ENCODE results near the gene EPHA3. TPM values are rescaled to one million over a fixed set of nuclear protein-coding genes. Genes with fewer than 3 reads are reported as not detected.

The EPHA3 gene
- total RNA-seq, 1 experiment from 2014 or later, result 0.20 TPM

- DNase-seq (ENCODE audit: low read depth), result no peak
These were observed 255.1 kb downstream of the EPHA3 start for GRCh38 chr3:89362496-89362895.

GRCh38 chr3:89363171-89363570, 255.8 kb downstream of the EPHA3 start:
- DNase-seq (ENCODE audit: low read depth), result no peak

- no peak for DNase-seq (ENCODE audit: low read depth)
These were observed 256.9 kb downstream of the EPHA3 start for GRCh38 chr3:89364314-89364713.

DNA sequence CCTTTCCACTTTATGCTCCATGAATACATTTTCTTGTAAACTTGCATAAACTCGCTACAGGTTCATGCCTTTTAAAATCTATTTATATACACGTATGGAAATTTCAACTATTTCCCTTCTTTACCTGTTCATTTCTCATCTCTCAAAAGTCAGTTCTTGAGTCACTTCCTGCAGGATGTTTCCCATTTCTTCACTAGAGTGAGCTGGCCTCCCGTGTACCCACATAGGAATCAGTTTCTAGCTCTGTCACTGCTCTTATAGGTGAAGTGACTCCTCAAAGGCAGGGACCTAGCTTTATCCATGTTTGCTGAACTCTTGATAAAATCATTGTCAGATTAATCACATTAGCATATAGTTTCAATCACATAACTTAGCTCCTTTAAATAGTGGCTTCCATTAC, 259.7 kb downstream of the EPHA3 start:
- no peak for DNase-seq (ENCODE audit: low read depth)

DNA sequence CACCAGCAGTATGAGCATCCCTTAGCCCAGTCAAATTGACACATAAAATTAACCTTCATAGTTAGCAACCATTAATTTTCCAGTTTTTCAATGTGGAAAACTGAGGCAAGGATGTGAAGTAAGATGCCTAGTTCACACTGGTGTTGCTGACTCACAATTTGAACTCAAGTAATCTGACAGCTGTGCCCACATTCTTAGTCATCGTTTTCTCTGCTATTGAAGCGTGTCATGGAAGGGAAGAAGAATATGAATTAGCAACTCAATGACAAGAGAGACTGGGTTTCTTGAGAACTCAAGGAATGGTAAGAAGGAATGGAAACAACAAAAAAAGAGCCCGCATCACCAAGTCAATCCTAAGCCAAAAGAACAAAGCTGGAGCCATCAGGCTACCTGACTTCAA, 261.4 kb downstream of the EPHA3 start:
- DNase-seq (ENCODE audit: low read depth), result no peak

DNA sequence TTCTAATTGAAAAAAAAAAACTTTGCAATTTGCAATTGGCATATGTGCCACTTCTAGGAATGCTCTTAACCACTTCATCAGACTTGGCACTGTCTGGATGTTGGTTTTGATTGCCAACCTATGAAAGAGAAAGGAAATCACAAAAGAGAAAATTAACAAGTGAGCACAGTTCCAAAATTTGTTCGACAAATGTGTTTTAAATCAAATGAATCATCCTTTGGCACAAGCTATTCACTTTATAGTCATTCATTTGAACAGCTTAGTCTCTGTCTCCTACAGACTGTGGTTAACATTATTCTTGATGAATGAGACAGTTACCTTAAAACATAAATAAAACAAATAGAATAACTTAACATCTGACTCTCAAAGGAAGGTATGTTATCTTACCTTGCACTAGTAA, 265.0 kb downstream of the EPHA3 start:
- DNase-seq (ENCODE audit: low read depth), result no peak

- DNase-seq (ENCODE audit: low read depth), result no peak
These were observed 266.0 kb downstream of the EPHA3 start for GRCh38 chr3:89373434-89373833.

- DNase-seq (ENCODE audit: low read depth), result no peak
These were observed 268.0 kb downstream of the EPHA3 start for GRCh38 chr3:89375451-89375850.

GRCh38 chr3:89380016-89380415, 272.6 kb downstream of the EPHA3 start:
- DNase-seq (ENCODE audit: low read depth), result no peak

GRCh38 chr3:89392991-89393390, 285.6 kb downstream of the EPHA3 start:
- no peak for DNase-seq (ENCODE audit: low read depth)

DNA sequence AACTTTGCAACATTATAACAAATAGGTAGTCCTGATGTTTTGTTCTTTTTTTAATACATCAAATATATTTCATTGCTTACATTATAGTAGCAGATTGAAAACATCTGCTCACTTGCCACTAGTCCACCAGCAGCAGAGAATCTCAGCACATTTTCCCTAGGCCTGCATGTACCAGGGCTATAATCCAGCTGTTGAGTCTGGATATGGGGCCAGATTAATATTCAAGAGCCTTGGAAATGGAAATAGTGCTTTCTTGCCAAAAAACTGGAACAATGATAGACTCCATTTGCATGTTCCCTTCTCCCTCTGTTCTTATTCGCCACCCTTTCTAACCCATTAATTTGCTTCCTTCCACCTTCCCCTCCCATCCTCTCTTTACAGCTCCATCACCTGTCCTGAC, 288.0 kb downstream of the EPHA3 start:
- DNase-seq (ENCODE audit: low read depth), result no peak

- no peak for DNase-seq (ENCODE audit: low read depth)
These were observed 288.6 kb downstream of the EPHA3 start for GRCh38 chr3:89395996-89396395.

DNA sequence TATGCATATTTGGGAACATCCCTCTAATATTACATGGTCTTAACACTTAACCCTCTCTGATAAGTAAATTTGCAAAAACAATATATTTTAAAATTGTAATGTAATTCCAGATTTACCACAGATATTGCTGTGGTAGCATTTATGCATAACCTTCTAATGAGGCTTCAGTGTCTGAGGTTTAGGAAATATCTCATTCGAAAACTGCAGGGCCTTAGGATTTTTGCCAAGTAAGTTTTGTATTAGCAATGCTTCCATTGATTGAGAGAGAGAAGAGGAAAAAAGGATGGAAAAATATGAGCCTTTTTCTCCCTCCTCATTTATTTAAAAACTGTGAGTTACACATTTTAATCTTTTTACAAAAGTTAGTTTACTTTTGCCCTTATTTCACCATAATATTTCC, 294.6 kb downstream of the EPHA3 start:
- no peak for DNase-seq (ENCODE audit: low read depth)

- DNase-seq (ENCODE audit: low read depth), result no peak
These were observed 297.8 kb downstream of the EPHA3 start for GRCh38 chr3:89405176-89405575.

GRCh38 chr3:89405593-89405992, 298.2 kb downstream of the EPHA3 start:
- DNase-seq (ENCODE audit: low read depth), result no peak

DNA sequence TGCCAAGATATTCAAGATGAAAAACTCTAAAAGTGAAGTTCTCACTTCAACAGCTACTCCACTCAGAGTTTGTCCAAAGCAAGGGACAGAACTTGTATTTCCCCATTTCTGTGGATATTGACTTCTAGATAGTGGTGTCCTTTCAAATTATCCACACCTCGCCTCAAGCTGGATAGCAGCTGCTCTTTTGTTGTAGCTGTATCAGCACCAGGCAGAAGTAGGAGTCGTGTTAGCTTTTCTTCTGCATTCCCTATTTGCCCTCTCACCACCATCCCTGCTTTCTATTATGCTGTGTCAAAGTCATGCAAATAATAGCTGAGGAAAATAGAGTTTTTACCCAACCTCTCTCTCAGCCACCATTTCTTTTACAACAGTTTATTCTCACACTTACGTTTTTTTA, 303.8 kb downstream of the EPHA3 start:
- no peak for DNase-seq (ENCODE audit: low read depth)

GRCh38 chr3:89414270-89414669, 306.8 kb downstream of the EPHA3 start:
- no peak for DNase-seq (ENCODE audit: low read depth)

- no peak for DNase-seq (ENCODE audit: low read depth)
These were observed 312.3 kb downstream of the EPHA3 start for GRCh38 chr3:89419647-89420241.

GRCh38 chr3:89426060-89426459, 318.6 kb downstream of the EPHA3 start:
- DNase-seq (ENCODE audit: low read depth), result no peak

DNA sequence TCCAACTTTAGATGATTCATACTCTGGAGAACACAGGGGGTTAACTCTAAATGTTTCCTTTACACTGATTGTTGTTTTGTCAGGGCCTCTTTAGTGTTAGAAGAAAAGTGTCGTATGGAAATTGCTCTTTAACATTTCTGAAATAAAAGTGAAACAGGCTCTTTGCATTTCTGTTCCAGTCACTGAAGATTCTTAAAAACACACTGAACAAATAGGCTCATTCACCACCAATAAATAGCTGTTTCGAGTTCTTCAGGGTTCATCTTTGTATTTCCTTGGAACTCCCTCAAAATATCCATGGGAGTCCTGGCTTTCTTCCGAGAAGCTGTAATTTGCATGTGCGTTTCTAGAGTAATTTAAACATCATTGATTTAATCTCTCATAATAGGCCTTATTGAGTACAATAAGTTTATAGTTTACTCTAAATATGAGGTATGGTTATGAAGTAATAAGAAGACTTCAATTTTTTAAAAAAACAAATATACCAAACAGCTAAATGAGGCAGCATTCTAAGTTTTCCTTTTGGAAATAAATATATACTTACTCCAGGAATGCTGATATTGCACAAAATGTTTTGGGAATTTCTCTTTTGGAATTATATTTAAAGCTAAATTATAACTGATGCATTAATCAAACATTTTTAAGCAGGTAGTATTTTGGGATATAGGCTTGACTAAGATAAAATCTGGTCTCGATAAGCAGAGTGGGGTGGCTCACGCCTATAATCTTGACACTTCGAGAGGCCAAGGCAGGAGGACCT, 327.4 kb downstream of the EPHA3 start:
- no peak for DNase-seq (ENCODE audit: low read depth)

GRCh38 chr3:89436846-89437245, 329.4 kb downstream of the EPHA3 start:
- no peak for DNase-seq (ENCODE audit: low read depth)

GRCh38 chr3:89440386-89440785, 333.0 kb downstream of the EPHA3 start:
- DNase-seq (ENCODE audit: low read depth), result no peak

GRCh38 chr3:89441141-89441540, 333.7 kb downstream of the EPHA3 start:
- no peak for DNase-seq (ENCODE audit: low read depth)

GRCh38 chr3:89446593-89446992, 339.2 kb downstream of the EPHA3 start:
- DNase-seq (ENCODE audit: low read depth), result no peak

All from M059J (cell line).